ENCODE data around the gene LHX4. TPM values are rescaled to one million over a fixed set of nuclear protein-coding genes. Genes with fewer than 3 reads are reported as not detected.

LHX4 gene
- total and polyA plus RNA-seq, 2 of the 8 experiments (the other 6 are each of a cell fraction or from before 2014, with no cell fraction given), result 0.85 to 4.9 TPM

- CTCF ChIA-PET (ENCODE audit: partially characterized antibody), result interaction anchor here (0.6 to 17.1 kb wide), 15 partner anchors 9 to 242 kb away, joined by 3 to 244 read pairs (median 5); no protein-coding TSS in a partner anchor
- Histone ChIP-seq H4K8ac (ENCODE audit: extremely low read depth, insufficient read depth, low read length) (no peak overlapping the region), H3K27ac (ENCODE audit: low read depth, low read length) (no peak overlapping the region), H2AK5ac (ENCODE audit: low read depth, low read length) (no peak overlapping the region), H2BK20ac (ENCODE audit: low read length) (no peak overlapping the region), H3K27me3 (replicated peaks in 1 of 4; ENCODE audit: control insufficient read depth in 3 of 4, extremely low read depth in 1 of 4, insufficient read depth in 3 of 4, low read length in 3 of 4) (no peaks in the 10 kb centered on the region; a peak in 1 of 7 replicates), H2BK120ac (replicated peaks; ENCODE audit: low read depth, low read length) (no peak overlapping the region), H3K18ac (ENCODE audit: extremely low read depth, low read length) (no peak overlapping the region), H3K4me1 (replicated peaks in 1 of 4; ENCODE audit: control insufficient read depth in 3 of 4, insufficient read depth in 4 of 4, low read length in 3 of 4) (peaks cover 0 to 11% (median 5%) of the 10 kb centered on the region in 4 experiments; a peak in 6 of 7 replicates), H2BK5ac (ENCODE audit: low read depth, low read length) (no peak overlapping the region; the same call in 1 of the 2 replicates), H3K9ac (replicated peaks in 1 of 4; ENCODE audit: extremely low read depth in 1 of 4, low read depth in 3 of 4, low read length in 3 of 4) (no peak overlapping the region), H3K14ac (ENCODE audit: insufficient read length) (no peak overlapping the region), H4K20me1 (replicated peaks in 1 of 2; ENCODE audit: control insufficient read depth in 1 of 2, insufficient read depth in 2 of 2, low read length in 2 of 2) (no peaks in the 10 kb centered on the region), H2BK12ac (ENCODE audit: low read depth, low read length) (no peak overlapping the region), H3K9me3 (ENCODE audit: insufficient read depth in 2 of 2, low read depth in 1 of 2, low read length in 1 of 2) (no peaks in the 10 kb centered on the region), H3K56ac (replicated peaks; ENCODE audit: insufficient read length, low read depth, low read length) (no peak overlapping the region), H3K36me3 (ENCODE audit: control insufficient read depth in 2 of 4, insufficient read depth in 4 of 4, low read length in 3 of 4) (no peaks in the 10 kb centered on the region), H3K79me1 (ENCODE audit: low read depth, low read length) (no peaks in the 10 kb centered on the region), H3K23me2 (ENCODE audit: low read depth, low read length) (0 out of 2 replicates have a peak, but pooled peaks cover 1% of the 10 kb centered on the region), H4K91ac (replicated peaks; ENCODE audit: insufficient read length, low read length) (no peak overlapping the region), H2AFZ (ENCODE audit: low read length) (no peak overlapping the region), H3K23ac (ENCODE audit: insufficient read length) (no peak overlapping the region), H3K4me3 (ENCODE audit: extremely low read depth in 1 of 4, insufficient read depth in 2 of 4, low read depth in 3 of 4, low read length in 4 of 4) (no peak overlapping the region), H3K4ac (replicated peaks; ENCODE audit: insufficient read length, low read depth, low read length) (no peak overlapping the region), H2BK15ac (ENCODE audit: low read length) (no peak overlapping the region), H3K79me2 (ENCODE audit: control insufficient read depth in 1 of 2, insufficient read depth in 2 of 2, low read length in 2 of 2) (no peaks in the 10 kb centered on the region), H4K5ac (ENCODE audit: insufficient read length, low read depth, low read length) (no peak overlapping the region), H3K4me2 (ENCODE audit: insufficient read depth in 1 of 2, low read depth in 2 of 2, low read length in 2 of 2) (no peak overlapping the region)
- no peak for TF ChIP-seq TEAD4 (IDR thresholded peaks at IDR 0.05; ENCODE audit: low read depth, low read length)
- no peak for TF ChIP-seq GABPA (IDR thresholded peaks at IDR 0.05; ENCODE audit: borderline replicate concordance, insufficient read depth, low read length)
- no peak for TF ChIP-seq CREB1 (IDR thresholded peaks at IDR 0.05)
- TF ChIP-seq CTCF (IDR thresholded peaks at IDR 0.05; ENCODE audit: control extremely low read depth in 1 of 3, insufficient read depth in 1 of 3, low read depth in 1 of 3, low read length in 3 of 3), result no peak
- TF ChIP-seq USF2 (IDR thresholded peaks at IDR 0.05; ENCODE audit: low read length), result no peak
- no peak for TF ChIP-seq ZNF274 (IDR thresholded peaks at IDR 0.05; ENCODE audit: borderline replicate concordance, extremely low read depth, low read length)
- no peak for TF ChIP-seq HDAC2 (IDR thresholded peaks at IDR 0.05; ENCODE audit: borderline replicate concordance in 1 of 2, low read depth in 2 of 2, low read length in 2 of 2)
- no peak for TF ChIP-seq KDM4A (IDR thresholded peaks at IDR 0.05; ENCODE audit: low read depth, low read length, severe bottlenecking)
- no peak for TF ChIP-seq EP300 (IDR thresholded peaks at IDR 0.05; ENCODE audit: borderline replicate concordance in 1 of 2, low read depth in 2 of 2, low read length in 2 of 2)
- POLR2A ChIA-PET (ENCODE audit: partially characterized antibody), result interaction anchor here (0.8 to 1.4 kb wide), 2 partner anchors 9 to 11 kb away, joined by 3 read pairs; no protein-coding TSS in a partner anchor
- no peak for FAIRE-seq
- WGBS, 2 experiments (ENCODE audit: extremely low coverage in 1 of 2, insufficient coverage in 1 of 2, insufficient read length in 1 of 2, insufficient replicate concordance in 2 of 2, low coverage in 1 of 2, low lambda C conversion rate in 2 of 2, missing lambda C conversion rate in 1 of 2), result 90% methylated on average over 5 of the region's 5 CpGs; no CpG with 5 or more reads in 1 of the 2 experiments
- no peak for DNase-seq (ENCODE audit: low read depth in 1 of 2, low spot score in 2 of 2)
Observed at GRCh38 chr1:180258935-180259334, 28.9 kb downstream of the LHX4 start.

Measured in H1 (cell line).